Measurements from ENCODE around the gene PRKAG2.

The PRKAG2 gene

GRCh38 chr7:151897951-151898686 lies 21.2 kb upstream of the PRKAG2 start:
- no peaks in the 10 kb centered on the region for H3K9me3 ChIP-seq (replicated peaks in 1 of 2; ENCODE audit: control insufficient read depth in 2 of 2, insufficient read depth in 1 of 2, low read depth in 1 of 2, low read length in 2 of 2)
- H3K36me3 ChIP-seq (replicated peaks in 1 of 2; ENCODE audit: control insufficient read depth in 2 of 2, insufficient read depth in 2 of 2, low read length in 2 of 2), result no peaks in the 10 kb centered on the region
- H3K9ac ChIP-seq (ENCODE audit: low read depth, low read length, poor library complexity), result no peak overlapping the region
- H3K4me2 ChIP-seq (ENCODE audit: insufficient read depth, low read length, poor library complexity, severe bottlenecking), result no peak overlapping the region
- no peak overlapping the region for H3K4ac ChIP-seq (ENCODE audit: low read length)
- no peak overlapping the region for H3K23ac ChIP-seq (ENCODE audit: low read depth, low read length, poor library complexity)
- no peak overlapping the region for H3K14ac ChIP-seq (ENCODE audit: low read length)
- H3K27me3 ChIP-seq (ENCODE audit: control insufficient read depth in 3 of 3, insufficient read depth in 3 of 3, low read depth in 1 of 3, low read length in 3 of 3), result peaks cover 0 to 28% (median 0%) of the 10 kb centered on the region in 3 experiments
- H2AFZ ChIP-seq (ENCODE audit: low read length), result no peak overlapping the region
- no CpG with 5 or more reads among the region's 18 CpGs for WGBS, 2 donors (ENCODE audit: extremely low coverage in 2 of 2, insufficient read length in 2 of 2, insufficient replicate concordance in 1 of 2)
- no peaks in the 10 kb centered on the region for H3K79me1 ChIP-seq (ENCODE audit: low read depth, low read length)
- no peak overlapping the region for H2BK12ac ChIP-seq (ENCODE audit: low read length)
- H3K27ac ChIP-seq (replicated peaks; ENCODE audit: low read length), result no peak overlapping the region
- no peak overlapping the region for H2BK15ac ChIP-seq (ENCODE audit: low read length)
- H2BK5ac ChIP-seq (ENCODE audit: low read length), result no peak overlapping the region
- DNase-seq (ENCODE audit: low spot score), result no peak
- H4K8ac ChIP-seq (ENCODE audit: low read depth, low read length), result no peak overlapping the region
- peak overlapping the region; percentile 94 for H2AK5ac ChIP-seq (ENCODE audit: low read depth, low read length)
- no peak overlapping the region for H4K91ac ChIP-seq (ENCODE audit: low read depth, low read length, poor library complexity)
- peak overlapping the region; percentile 11 for H3K18ac ChIP-seq (ENCODE audit: low read length)
- no peak overlapping the region for H2BK120ac ChIP-seq (ENCODE audit: low read depth, low read length)
- peaks cover 6 to 16% of the 10 kb centered on the region in 2 donors for H3K4me1 ChIP-seq (ENCODE audit: control insufficient read depth in 2 of 2, insufficient read depth in 1 of 2, low read depth in 1 of 2, low read length in 2 of 2)
- H3K4me3 ChIP-seq (ENCODE audit: low read length in 2 of 2), result no peak overlapping the region

DNA sequence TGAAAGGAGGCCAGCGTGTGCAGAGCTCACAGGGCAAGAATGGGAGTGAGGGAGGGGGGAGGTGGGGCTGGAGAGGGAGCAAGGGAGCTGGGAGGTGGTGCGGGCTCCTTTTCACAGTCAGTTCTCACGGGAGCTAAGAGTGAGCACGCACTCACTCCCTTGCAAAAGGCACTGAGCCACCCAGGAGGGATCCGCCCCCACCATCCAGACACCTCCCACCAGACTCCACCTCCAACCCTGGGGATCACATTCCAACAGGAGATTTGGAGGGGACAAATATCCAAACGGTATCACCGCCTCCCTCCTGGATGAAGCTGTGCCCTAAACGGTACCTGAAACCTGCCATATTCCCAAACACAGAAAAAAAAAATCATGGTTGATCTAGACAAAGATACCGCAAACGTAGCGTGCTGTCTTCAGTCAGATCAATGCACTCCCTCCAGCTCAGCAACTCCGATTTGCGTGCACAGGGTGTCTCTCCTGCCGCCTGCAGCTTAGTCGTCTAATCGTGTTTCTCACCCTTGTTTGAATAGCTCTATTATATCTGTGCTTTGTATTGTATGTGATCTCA lies 20.3 kb upstream of the PRKAG2 start:
- Histone ChIP-seq H3K4me3 (ENCODE audit: low read length in 2 of 2) (no peak overlapping the region), H3K18ac (ENCODE audit: low read length) (peak overlapping the region; percentile 19), H3K14ac (ENCODE audit: low read length) (no peak overlapping the region), H3K4me2 (ENCODE audit: insufficient read depth, low read length, poor library complexity, severe bottlenecking) (peak overlapping the region; percentile 34), H3K4me1 (ENCODE audit: control insufficient read depth in 2 of 2, insufficient read depth in 1 of 2, low read depth in 1 of 2, low read length in 2 of 2) (peaks cover 6 to 16% of the 10 kb centered on the region in 2 donors), H2BK5ac (ENCODE audit: low read length) (no peak overlapping the region), H2BK12ac (ENCODE audit: low read length) (no peak overlapping the region), H3K23ac (ENCODE audit: low read depth, low read length, poor library complexity) (peak overlapping the region; percentile 45), H4K91ac (ENCODE audit: low read depth, low read length, poor library complexity) (no peak overlapping the region), H3K36me3 (replicated peaks in 1 of 2; ENCODE audit: control insufficient read depth in 2 of 2, insufficient read depth in 2 of 2, low read length in 2 of 2) (no peaks in the 10 kb centered on the region), H2AK5ac (ENCODE audit: low read depth, low read length) (peak overlapping the region; percentile 87), H3K9me3 (replicated peaks in 1 of 2; ENCODE audit: control insufficient read depth in 2 of 2, insufficient read depth in 1 of 2, low read depth in 1 of 2, low read length in 2 of 2) (no peaks in the 10 kb centered on the region), H3K27ac (replicated peaks; ENCODE audit: low read length) (no peak overlapping the region), H4K8ac (ENCODE audit: low read depth, low read length) (no peak overlapping the region), H3K9ac (ENCODE audit: low read depth, low read length, poor library complexity) (no peak overlapping the region), H3K79me1 (ENCODE audit: low read depth, low read length) (no peaks in the 10 kb centered on the region), H2BK15ac (ENCODE audit: low read length) (peak overlapping the region; percentile 54), H3K27me3 (ENCODE audit: control insufficient read depth in 3 of 3, insufficient read depth in 3 of 3, low read depth in 1 of 3, low read length in 3 of 3) (peaks cover 0 to 23% (median 0%) of the 10 kb centered on the region in 3 experiments), H2AFZ (ENCODE audit: low read length) (peak overlapping the region; percentile 61), H2BK120ac (ENCODE audit: low read depth, low read length) (no peak overlapping the region), H3K4ac (ENCODE audit: low read length) (no peak overlapping the region)
- WGBS, 2 donors (ENCODE audit: extremely low coverage in 2 of 2, insufficient read length in 2 of 2, insufficient replicate concordance in 1 of 2), result no CpG with 5 or more reads among the region's 16 CpGs
- DNase-seq (ENCODE audit: low spot score), result no peak

GRCh38 chr7:151896486-151896885 lies 19.6 kb upstream of the PRKAG2 start:
- Histone ChIP-seq H4K91ac (ENCODE audit: low read depth, low read length, poor library complexity) (peak overlapping the region; percentile 75), H3K18ac (ENCODE audit: low read length) (peak overlapping the region; percentile 7), H3K23ac (ENCODE audit: low read depth, low read length, poor library complexity) (peak overlapping the region; percentile 67), H2BK5ac (ENCODE audit: low read length) (no peak overlapping the region), H3K4me1 (ENCODE audit: control insufficient read depth in 2 of 2, insufficient read depth in 1 of 2, low read depth in 1 of 2, low read length in 2 of 2) (peaks cover 6 to 16% of the 10 kb centered on the region in 2 donors), H4K8ac (ENCODE audit: low read depth, low read length) (no peak overlapping the region), H3K9ac (ENCODE audit: low read depth, low read length, poor library complexity) (no peak overlapping the region), H3K36me3 (replicated peaks in 1 of 2; ENCODE audit: control insufficient read depth in 2 of 2, insufficient read depth in 2 of 2, low read length in 2 of 2) (no peaks in the 10 kb centered on the region), H3K14ac (ENCODE audit: low read length) (no peak overlapping the region), H3K27me3 (ENCODE audit: control insufficient read depth in 3 of 3, insufficient read depth in 3 of 3, low read depth in 1 of 3, low read length in 3 of 3) (peaks cover 0 to 27% (median 0%) of the 10 kb centered on the region in 3 experiments), H3K4me2 (ENCODE audit: insufficient read depth, low read length, poor library complexity, severe bottlenecking) (no peak overlapping the region), H3K4ac (ENCODE audit: low read length) (no peak overlapping the region), H3K79me1 (ENCODE audit: low read depth, low read length) (no peaks in the 10 kb centered on the region), H2AFZ (ENCODE audit: low read length) (no peak overlapping the region), H2BK15ac (ENCODE audit: low read length) (peak overlapping the region; percentile 54), H2BK12ac (ENCODE audit: low read length) (no peak overlapping the region), H3K9me3 (replicated peaks in 1 of 2; ENCODE audit: control insufficient read depth in 2 of 2, insufficient read depth in 1 of 2, low read depth in 1 of 2, low read length in 2 of 2) (no peaks in the 10 kb centered on the region), H3K4me3 (ENCODE audit: low read length in 2 of 2) (no peak overlapping the region), H2BK120ac (ENCODE audit: low read depth, low read length) (no peak overlapping the region), H3K27ac (replicated peaks; ENCODE audit: low read length) (no peak overlapping the region), H2AK5ac (ENCODE audit: low read depth, low read length) (peak overlapping the region; percentile 91)
- DNase-seq (ENCODE audit: low spot score), result no peak
- no CpG with 5 or more reads among the region's 7 CpGs for WGBS, 2 donors (ENCODE audit: extremely low coverage in 2 of 2, insufficient read length in 2 of 2, insufficient replicate concordance in 1 of 2)

DNA sequence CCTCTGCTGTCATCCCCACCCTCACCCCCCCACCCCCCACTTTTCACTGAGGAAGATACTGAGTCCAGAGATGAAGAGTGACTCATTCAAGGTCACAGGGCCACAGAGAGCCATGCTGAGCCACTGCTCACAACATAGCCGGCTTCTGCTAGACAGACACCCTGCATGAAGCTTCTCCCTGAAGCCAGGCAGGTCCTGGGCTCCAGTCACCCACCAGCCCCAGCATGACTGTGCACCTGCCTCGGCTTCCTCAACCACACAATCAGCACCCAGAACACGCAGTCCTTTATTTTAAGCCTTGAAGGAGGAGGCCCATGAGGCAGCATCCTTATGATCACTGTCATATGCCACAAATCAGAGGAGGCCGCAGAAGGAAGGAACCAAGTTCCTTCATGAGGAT lies 19.2 kb upstream of the PRKAG2 start:
- WGBS, 2 donors (ENCODE audit: extremely low coverage in 2 of 2, insufficient read length in 2 of 2, insufficient replicate concordance in 1 of 2), result no CpG with 5 or more reads among the region's 4 CpGs
- H3K4me2 ChIP-seq (ENCODE audit: insufficient read depth, low read length, poor library complexity, severe bottlenecking), result no peak overlapping the region

More for the DNA sequence above, 19.2 kb upstream of the PRKAG2 start:
- no peak overlapping the region for H2BK12ac ChIP-seq (ENCODE audit: low read length)
- no peak overlapping the region for H3K9ac ChIP-seq (ENCODE audit: low read depth, low read length, poor library complexity)
- H2BK120ac ChIP-seq (ENCODE audit: low read depth, low read length), result no peak overlapping the region
- no peaks in the 10 kb centered on the region for H3K36me3 ChIP-seq (replicated peaks in 1 of 2; ENCODE audit: control insufficient read depth in 2 of 2, insufficient read depth in 2 of 2, low read length in 2 of 2)
- no peak overlapping the region for H2AFZ ChIP-seq (ENCODE audit: low read length)
- H3K27ac ChIP-seq (replicated peaks; ENCODE audit: low read length), result no peak overlapping the region
- H3K18ac ChIP-seq (ENCODE audit: low read length), result no peak overlapping the region
- DNase-seq (ENCODE audit: low spot score), result no peak
- H3K4ac ChIP-seq (ENCODE audit: low read length), result no peak overlapping the region
- H4K8ac ChIP-seq (ENCODE audit: low read depth, low read length), result no peak overlapping the region
- H3K79me1 ChIP-seq (ENCODE audit: low read depth, low read length), result no peaks in the 10 kb centered on the region
- peak overlapping the region; percentile 54 for H2BK15ac ChIP-seq (ENCODE audit: low read length)
- no peak overlapping the region for H3K4me3 ChIP-seq (ENCODE audit: low read length in 2 of 2)
- peak overlapping the region; percentile 91 for H2AK5ac ChIP-seq (ENCODE audit: low read depth, low read length)
- H2BK5ac ChIP-seq (ENCODE audit: low read length), result no peak overlapping the region
- peaks cover 3 to 15% of the 10 kb centered on the region in 2 donors for H3K4me1 ChIP-seq (ENCODE audit: control insufficient read depth in 2 of 2, insufficient read depth in 1 of 2, low read depth in 1 of 2, low read length in 2 of 2)
- H3K14ac ChIP-seq (ENCODE audit: low read length), result no peak overlapping the region
- H3K23ac ChIP-seq (ENCODE audit: low read depth, low read length, poor library complexity), result peak overlapping the region; percentile 67
- peaks cover 0 to 31% (median 0%) of the 10 kb centered on the region in 3 experiments for H3K27me3 ChIP-seq (ENCODE audit: control insufficient read depth in 3 of 3, insufficient read depth in 3 of 3, low read depth in 1 of 3, low read length in 3 of 3)
- H4K91ac ChIP-seq (ENCODE audit: low read depth, low read length, poor library complexity), result peak overlapping the region; percentile 75
- H3K9me3 ChIP-seq (replicated peaks in 1 of 2; ENCODE audit: control insufficient read depth in 2 of 2, insufficient read depth in 1 of 2, low read depth in 1 of 2, low read length in 2 of 2), result no peaks in the 10 kb centered on the region
